Measurements from ENCODE around the gene XKR8. TPM values are rescaled to one million over a fixed set of nuclear protein-coding genes. Genes with fewer than 3 reads are reported as not detected.
A peak's percentile ranks its signal among the peaks of the same experiment; 100 is the strongest.

Gene XKR8
- total RNA-seq, 1 donor from 2014 or later: 13.8 TPM

GRCh38 chr1:27931184-27931583 lies 28.6 kb upstream of the XKR8 start:
- no peak for DNase-seq (ENCODE audit: low spot score in 2 of 2, unreplicated experiment in 2 of 2)
- TF ChIP-seq CTCF (IDR thresholded peaks at IDR 0.05; ENCODE audit: unreplicated experiment): no peak
- Mint-ChIP-seq H3K9me3 (no peaks in the 10 kb centered on the region), H3K4me1 (peaks cover 10% of the 10 kb centered on the region), H3K27me3 (ENCODE audit: low read depth) (peaks cover 19% of the 10 kb centered on the region), H3K36me3 (no peaks in the 10 kb centered on the region), H3K27ac (no peak overlapping the region), H3K4me3 (no peak overlapping the region)

GRCh38 chr1:27931759-27932158 lies 28.0 kb upstream of the XKR8 start:
- no peak for TF ChIP-seq CTCF (IDR thresholded peaks at IDR 0.05; ENCODE audit: unreplicated experiment)
- H3K27ac Mint-ChIP-seq: no peak overlapping the region
- peaks cover 19% of the 10 kb centered on the region for H3K27me3 Mint-ChIP-seq (ENCODE audit: low read depth)
- peaks cover 10% of the 10 kb centered on the region for H3K4me1 Mint-ChIP-seq
- H3K36me3 Mint-ChIP-seq: no peaks in the 10 kb centered on the region
- no peak for DNase-seq (ENCODE audit: low spot score in 2 of 2, unreplicated experiment in 2 of 2)
- H3K9me3 Mint-ChIP-seq: no peaks in the 10 kb centered on the region
- no peak overlapping the region for H3K4me3 Mint-ChIP-seq

GRCh38 chr1:27934818-27935549 lies 24.8 kb upstream of the XKR8 start, which contains the start of gene SMPDL3B:
Gene SMPDL3B, plus strand, starts transcription at chr1:27935000. Its CDS starts 184 bp downstream, at chr1:27935184.
- Mint-ChIP-seq H3K4me1 (peaks cover 10% of the 10 kb centered on the region), H3K4me3 (peak within 1 kb of the TSS; percentile 69), H3K9me3 (no peaks in the 10 kb centered on the region), H3K36me3 (no peaks in the 10 kb centered on the region), H3K27me3 (ENCODE audit: low read depth) (peaks cover 23% of the 10 kb centered on the region), H3K27ac (peak within 1 kb of the TSS; percentile 67)
- peak in 1 of 2 experiments; percentile 55 for DNase-seq (ENCODE audit: low spot score in 2 of 2, unreplicated experiment in 2 of 2)
- TF ChIP-seq CTCF (IDR thresholded peaks at IDR 0.05; ENCODE audit: unreplicated experiment): no peak

GRCh38 chr1:27935721-27936120 lies 24.1 kb upstream of the XKR8 start:
- H3K27me3 Mint-ChIP-seq (ENCODE audit: low read depth): peaks cover 23% of the 10 kb centered on the region
- no peaks in the 10 kb centered on the region for H3K9me3 Mint-ChIP-seq
- H3K4me1 Mint-ChIP-seq: peaks cover 10% of the 10 kb centered on the region
- no peaks in the 10 kb centered on the region for H3K36me3 Mint-ChIP-seq
- H3K4me3 Mint-ChIP-seq: peak overlapping the region; percentile 69
- TF ChIP-seq CTCF (IDR thresholded peaks at IDR 0.05; ENCODE audit: unreplicated experiment): no peak
- H3K27ac Mint-ChIP-seq: no peak overlapping the region
- DNase-seq (ENCODE audit: low spot score in 2 of 2, unreplicated experiment in 2 of 2): no peak

- Mint-ChIP-seq H3K36me3 (no peaks in the 10 kb centered on the region), H3K4me3 (no peak overlapping the region), H3K27me3 (ENCODE audit: low read depth) (peaks cover 23% of the 10 kb centered on the region), H3K4me1 (peaks cover 10% of the 10 kb centered on the region), H3K27ac (no peak overlapping the region), H3K9me3 (no peaks in the 10 kb centered on the region)
- DNase-seq (ENCODE audit: low spot score in 2 of 2, unreplicated experiment in 2 of 2): no peak
- no peak for TF ChIP-seq CTCF (IDR thresholded peaks at IDR 0.05; ENCODE audit: unreplicated experiment)
Measured at GRCh38 chr1:27936370-27936769, 23.4 kb upstream of the XKR8 start.

Measured in mesothelial cell of epicardium (in vitro differentiated cells).